GM06990 (cell line): ENCODE data around the gene VIPR1.

Source experiments
- DNase-seq: peaks from one replicate; pipeline ENCODE4 v3.0.0-alpha.2; 2011; ENCODE audit not compliant: insufficient read length; ENCODE audit errors: extremely low read depth
- H3K27me3 ChIP-seq: replicated peaks from 2 replicates; pipeline ENCODE4 v1.6.0; 2011; ENCODE audit warnings: low read length; ENCODE audit not compliant: control insufficient read depth, insufficient read depth
- H3K36me3 ChIP-seq: 2 replicates; pipeline ENCODE4 v1.5.1; 2011; ENCODE audit warnings: low read length; ENCODE audit not compliant: control insufficient read depth, insufficient read depth
- H3K4me3 ChIP-seq: replicated peaks from 2 replicates; pipeline ENCODE4 v1.5.1; 2011; ENCODE audit warnings: low read depth, mild to moderate bottlenecking, control low read depth, low read length
- TF ChIP-seq, protein P1 (sequence below): IDR thresholded peaks from 2 replicates; pipeline ENCODE4 v1.5.1; 2011; ENCODE audit warnings: low read length, control low read depth, mild to moderate bottlenecking, inconsistent platforms; ENCODE audit not compliant: insufficient read depth, poor library complexity, severe bottlenecking

Gene VIPR1

DNA sequence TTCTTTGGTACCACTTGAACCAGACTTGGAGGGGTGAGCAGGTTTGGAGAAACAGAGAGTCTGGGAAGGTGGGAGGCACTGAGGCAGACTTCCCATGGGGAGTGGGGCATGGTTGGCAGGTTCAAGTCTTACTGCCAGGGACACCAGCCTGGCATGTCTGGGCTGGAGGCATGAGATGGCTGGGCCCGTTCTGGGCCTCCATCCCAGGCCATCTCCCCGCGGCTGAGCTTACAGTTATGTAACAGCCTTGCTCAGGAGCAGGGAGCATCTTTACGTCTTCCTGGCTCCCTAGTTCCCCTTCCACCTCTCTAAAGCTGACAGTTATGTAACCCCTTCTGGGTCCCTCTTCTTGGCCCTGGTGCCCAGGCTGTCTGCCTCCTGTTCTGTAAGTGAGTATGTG, 12.4 kb downstream of the VIPR1 start:
- Histone ChIP-seq H3K27me3 (no peaks in the 10 kb centered on the region), H3K36me3 (no peaks in the 10 kb centered on the region), H3K4me3 (no peak overlapping the region)
- TF ChIP-seq, protein P1, sequence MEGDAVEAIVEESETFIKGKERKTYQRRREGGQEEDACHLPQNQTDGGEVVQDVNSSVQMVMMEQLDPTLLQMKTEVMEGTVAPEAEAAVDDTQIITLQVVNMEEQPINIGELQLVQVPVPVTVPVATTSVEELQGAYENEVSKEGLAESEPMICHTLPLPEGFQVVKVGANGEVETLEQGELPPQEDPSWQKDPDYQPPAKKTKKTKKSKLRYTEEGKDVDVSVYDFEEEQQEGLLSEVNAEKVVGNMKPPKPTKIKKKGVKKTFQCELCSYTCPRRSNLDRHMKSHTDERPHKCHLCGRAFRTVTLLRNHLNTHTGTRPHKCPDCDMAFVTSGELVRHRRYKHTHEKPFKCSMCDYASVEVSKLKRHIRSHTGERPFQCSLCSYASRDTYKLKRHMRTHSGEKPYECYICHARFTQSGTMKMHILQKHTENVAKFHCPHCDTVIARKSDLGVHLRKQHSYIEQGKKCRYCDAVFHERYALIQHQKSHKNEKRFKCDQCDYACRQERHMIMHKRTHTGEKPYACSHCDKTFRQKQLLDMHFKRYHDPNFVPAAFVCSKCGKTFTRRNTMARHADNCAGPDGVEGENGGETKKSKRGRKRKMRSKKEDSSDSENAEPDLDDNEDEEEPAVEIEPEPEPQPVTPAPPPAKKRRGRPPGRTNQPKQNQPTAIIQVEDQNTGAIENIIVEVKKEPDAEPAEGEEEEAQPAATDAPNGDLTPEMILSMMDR = no peak
- DNase-seq = no peak

DNA sequence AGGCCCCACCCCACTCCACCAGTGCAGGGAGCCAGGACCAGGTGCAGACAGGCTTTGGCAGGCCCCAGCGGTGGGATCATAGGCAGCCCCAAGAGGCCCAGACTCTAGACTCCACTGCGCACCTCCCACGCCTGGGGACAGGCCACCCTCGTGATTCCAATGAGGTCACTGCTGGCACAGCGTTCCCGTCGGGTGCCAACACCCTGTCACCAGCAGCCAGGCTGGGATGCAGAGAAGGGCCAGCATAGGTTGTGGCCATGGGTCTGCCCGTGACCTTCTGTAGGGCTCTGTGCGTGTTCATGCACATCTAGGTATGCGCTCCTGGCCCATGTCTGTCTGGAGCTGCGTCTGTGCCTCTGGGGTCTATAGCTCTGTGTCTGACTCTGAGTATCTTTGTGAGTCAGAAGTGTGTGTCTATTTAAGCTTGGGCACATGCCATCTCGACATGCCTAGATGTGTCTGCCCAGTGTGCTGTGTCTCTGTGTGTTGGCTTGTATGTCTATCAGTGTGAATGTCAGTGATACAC, 13.0 kb downstream of the VIPR1 start:
- DNase-seq = no peak
- H3K27me3 ChIP-seq = no peaks in the 10 kb centered on the region
- TF ChIP-seq, protein P1 = no peak

DNA sequence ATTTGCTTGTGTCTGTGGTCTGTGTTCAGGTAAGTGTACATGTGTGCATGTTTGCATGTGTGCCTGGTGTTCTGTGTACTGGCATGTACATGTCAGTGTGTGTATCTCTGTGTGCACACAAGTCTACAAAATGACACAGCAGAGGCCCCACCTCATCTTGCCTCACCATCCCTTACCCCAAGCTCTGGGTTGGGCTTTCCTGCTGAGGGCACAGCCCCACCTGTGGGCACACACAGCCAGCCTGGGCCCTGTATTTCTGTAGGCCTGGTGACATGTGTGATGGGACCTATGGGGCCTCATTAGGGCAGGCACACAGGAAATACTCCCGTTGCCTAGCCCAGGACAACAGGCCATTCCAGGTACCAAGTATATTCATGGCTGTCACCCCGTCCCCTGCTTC, 13.5 kb downstream of the VIPR1 start:
- TF ChIP-seq, protein P1 = no peak
- Histone ChIP-seq H3K36me3 (no peaks in the 10 kb centered on the region), H3K4me3 (no peak overlapping the region), H3K27me3 (no peaks in the 10 kb centered on the region)
- DNase-seq = no peak

More for the DNA sequence above, 13.0 kb downstream of the VIPR1 start:
- Histone ChIP-seq H3K36me3 (no peaks in the 10 kb centered on the region), H3K4me3 (no peak overlapping the region)

DNA sequence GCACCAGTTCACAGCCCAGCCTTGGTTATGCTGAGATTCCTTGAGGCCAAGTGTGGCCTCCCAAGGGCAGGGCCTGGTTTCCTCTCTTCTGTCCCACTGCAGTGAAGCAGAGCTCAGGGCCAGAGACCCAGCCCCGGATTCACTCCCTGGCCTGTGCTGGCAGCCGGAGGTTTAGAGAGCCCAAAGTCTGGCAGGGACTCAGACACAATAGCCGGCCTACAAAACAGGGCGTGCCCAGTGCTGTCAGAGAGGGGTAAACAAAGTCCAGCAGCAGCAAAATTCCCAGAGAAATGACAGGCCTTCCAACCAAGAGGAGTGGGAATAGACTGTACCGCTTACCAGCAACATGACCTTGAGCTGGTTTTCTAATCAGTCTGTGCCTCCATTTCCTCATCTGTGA, 14.0 kb downstream of the VIPR1 start:
- Histone ChIP-seq H3K36me3 (no peaks in the 10 kb centered on the region), H3K27me3 (no peaks in the 10 kb centered on the region), H3K4me3 (no peak overlapping the region)
- TF ChIP-seq, protein P1 = no peak
- no peak for DNase-seq

DNA sequence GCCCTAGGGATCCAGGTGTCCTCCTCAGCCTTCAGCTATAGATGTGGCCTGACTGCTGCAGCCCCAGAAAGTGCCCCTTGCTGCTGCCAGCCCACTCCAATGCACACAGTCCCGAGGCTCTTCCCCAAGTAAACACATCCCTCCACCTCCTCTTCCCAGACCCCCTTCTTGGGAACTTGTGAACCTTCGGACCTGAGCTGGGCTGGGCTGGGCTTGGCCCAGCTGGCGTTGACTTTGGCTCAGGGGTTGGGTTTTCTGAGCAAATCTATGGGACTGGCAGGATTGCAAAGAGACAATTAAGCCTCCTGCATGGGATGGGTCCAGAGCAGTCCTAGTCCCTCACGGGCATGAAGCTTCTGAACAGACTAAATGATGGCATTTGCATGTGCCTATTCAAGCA, 14.7 kb downstream of the VIPR1 start:
- DNase-seq = no peak
- H3K36me3 ChIP-seq = no peaks in the 10 kb centered on the region
- TF ChIP-seq, protein P1 = no peak
- H3K27me3 ChIP-seq = no peaks in the 10 kb centered on the region
- H3K4me3 ChIP-seq = no peak overlapping the region
